Ishikawa (cell line): ENCODE data around the gene TMA7.

Source experiments
- CEBPB ChIP-seq: IDR thresholded peaks from 2 replicates; pipeline ENCODE4 v1.6.1; 2012
- CREB1 ChIP-seq: IDR thresholded peaks from 2 replicates; pipeline ENCODE4 v1.6.1; 2012; ENCODE audit warnings: low read depth
- EGR1 ChIP-seq: IDR thresholded peaks from 2 replicates; pipeline ENCODE4 v1.6.1; 2012
- EP300 ChIP-seq: IDR thresholded peaks from 2 replicates; pipeline ENCODE4 v1.6.1; 2012; ENCODE audit warnings: borderline replicate concordance
- MAX ChIP-seq: IDR thresholded peaks from 2 replicates; pipeline ENCODE4 v1.6.1; 2012
- NFIC ChIP-seq: IDR thresholded peaks from 2 replicates; pipeline ENCODE4 v1.6.1; 2012
- RAD21 ChIP-seq: IDR thresholded peaks from 2 replicates; pipeline ENCODE4 v1.6.1; 2012; ENCODE audit warnings: low read depth
- REST ChIP-seq: IDR thresholded peaks from 2 replicates; pipeline ENCODE4 v1.6.1; 2012; ENCODE audit warnings: low read depth, mild to moderate bottlenecking
- TAF1 ChIP-seq: IDR thresholded peaks from 2 replicates; pipeline ENCODE4 v1.6.1; 2012; ENCODE audit warnings: low read depth, mild to moderate bottlenecking
- TCF12 ChIP-seq: IDR thresholded peaks from 2 replicates; pipeline ENCODE4 v1.6.1; 2012; ENCODE audit warnings: low read depth
- USF1 ChIP-seq: IDR thresholded peaks from 2 replicates; pipeline ENCODE4 v1.6.1; 2012
- YY1 ChIP-seq: IDR thresholded peaks from 2 replicates; pipeline ENCODE4 v1.6.1; 2012; ENCODE audit warnings: low read depth
- ZBTB7A ChIP-seq: IDR thresholded peaks from 2 replicates; pipeline ENCODE4 v1.6.1; 2012; ENCODE audit warnings: low read depth

GRCh38 chr3:48431224-48432029, 8.6 kb upstream of the TMA7 start:
- TF ChIP-seq CEBPB: no peak
- no peak for TF ChIP-seq CREB1
- no peak for TF ChIP-seq EGR1
- no peak for TF ChIP-seq EP300
- no peak for TF ChIP-seq NFIC
- TF ChIP-seq USF1: no peak
- TF ChIP-seq REST: no peak
- TF ChIP-seq ZBTB7A: no peak
- TF ChIP-seq YY1: no peak
- TF ChIP-seq MAX: no peak
- TF ChIP-seq RAD21: no peak
- TF ChIP-seq TCF12: no peak
- no peak for TF ChIP-seq TAF1
